HG03571 (cell line): ENCODE results near the gene GNG8.

Experiments used
- ATAC-seq: cut with Tn5 transposase; IDR thresholded peaks from one replicate; pipeline ENCODE4 v1.9.1; 2021; ENCODE audit not compliant: unreplicated experiment

Gene GNG8

DNA sequence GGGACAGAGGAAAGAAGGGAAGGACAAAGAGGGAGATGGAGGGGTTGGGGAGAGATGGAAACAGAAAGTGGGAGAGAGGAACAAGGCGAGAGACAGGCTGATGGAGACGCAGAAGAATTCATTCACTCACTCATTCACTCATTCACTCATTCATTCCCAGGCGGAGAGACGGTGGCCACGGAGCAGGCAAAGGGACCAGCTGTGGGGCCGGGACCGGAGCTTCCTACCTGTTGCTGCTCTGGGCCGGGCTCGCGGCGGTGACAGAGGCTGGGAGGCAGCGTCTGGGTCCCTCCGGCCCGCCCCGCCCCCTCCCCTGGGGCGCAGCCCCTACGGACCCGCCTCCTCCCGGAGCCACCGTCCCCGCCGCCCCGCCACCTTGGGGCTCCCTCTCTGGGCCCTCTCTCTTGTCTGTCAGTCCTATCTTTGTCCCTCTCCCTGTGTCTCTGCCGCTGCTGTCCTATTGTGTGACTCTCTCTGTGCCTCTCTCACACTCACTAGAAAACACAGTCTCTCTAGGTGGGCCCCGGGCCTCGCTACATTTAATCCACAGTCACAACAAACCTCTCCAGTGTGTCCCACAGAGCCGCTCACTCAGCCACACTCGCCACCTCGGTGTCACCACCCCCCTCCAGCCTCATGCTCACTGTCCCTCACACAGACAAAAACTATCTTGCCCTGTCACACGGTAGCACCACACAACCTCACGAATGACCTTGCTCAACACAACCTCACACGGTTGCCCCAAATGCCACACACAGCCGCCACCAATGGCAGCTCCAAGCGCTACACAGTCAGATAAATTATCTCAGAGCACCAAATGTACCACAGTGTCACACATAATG lies at the start of gene GNG8:
GNG8 (minus strand) TSS at position 283 of the 842 bp plus-strand sequence. CDS start 1,520 bp downstream, outside the sequence.
- ATAC-seq: no peak

- no peak for ATAC-seq
Observed at GRCh38 chr19:46685189-46685588, 49.2 kb upstream of the GNG8 start.

DNA sequence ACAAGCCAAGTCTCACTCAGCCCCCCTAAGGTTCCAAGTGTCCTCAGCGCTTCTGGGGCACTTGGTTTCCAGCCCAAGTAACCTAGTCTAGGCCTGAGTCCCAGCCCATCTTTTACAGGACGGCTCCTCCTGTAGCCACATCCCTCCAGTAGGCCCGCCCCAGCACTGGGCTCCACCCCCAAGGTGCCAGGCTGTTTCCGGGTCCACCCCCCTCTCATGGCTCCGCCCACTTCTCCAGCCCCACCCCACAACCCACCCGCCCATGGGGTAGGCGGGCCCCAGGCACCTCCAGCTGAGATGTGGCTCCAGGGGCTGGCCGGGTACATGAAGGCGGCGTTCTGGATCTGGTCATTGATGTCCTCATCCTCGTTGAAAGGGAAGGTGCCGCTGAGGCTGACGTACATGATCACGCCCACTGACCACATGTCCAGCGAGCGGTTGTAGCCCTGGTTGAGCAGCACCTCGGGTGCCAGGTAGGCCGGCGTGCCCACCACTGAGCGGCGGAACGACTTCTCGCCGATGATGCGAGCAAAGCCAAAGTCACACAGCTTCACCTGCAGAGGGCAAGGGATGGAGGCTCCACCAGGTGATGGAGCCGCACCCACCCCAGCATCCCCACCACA lies 42.2 kb upstream of the GNG8 start:
- no peak for ATAC-seq

- ATAC-seq: no peak
Observed at GRCh38 chr19:46674416-46675178, 38.6 kb upstream of the GNG8 start.

DNA sequence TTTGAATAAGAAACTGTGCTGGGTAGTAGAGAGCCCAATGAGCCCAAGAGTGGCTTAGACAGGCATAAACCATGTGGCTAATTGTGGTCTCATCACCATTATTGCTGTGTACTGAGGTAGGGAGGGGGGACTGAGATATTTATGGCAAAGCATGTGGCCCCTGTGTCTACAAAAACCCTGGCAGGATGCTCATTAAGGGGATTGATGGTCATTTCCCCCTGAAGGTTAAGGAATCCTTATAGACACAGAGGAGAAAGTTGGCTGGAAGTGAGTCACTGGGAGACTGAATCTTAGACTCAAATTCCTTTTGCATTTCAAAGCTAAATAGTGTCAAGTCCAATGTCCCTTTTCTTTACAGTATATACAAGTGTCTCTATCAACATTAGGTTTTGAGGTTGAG lies 34.8 kb upstream of the GNG8 start:
- ATAC-seq: no peak

DNA sequence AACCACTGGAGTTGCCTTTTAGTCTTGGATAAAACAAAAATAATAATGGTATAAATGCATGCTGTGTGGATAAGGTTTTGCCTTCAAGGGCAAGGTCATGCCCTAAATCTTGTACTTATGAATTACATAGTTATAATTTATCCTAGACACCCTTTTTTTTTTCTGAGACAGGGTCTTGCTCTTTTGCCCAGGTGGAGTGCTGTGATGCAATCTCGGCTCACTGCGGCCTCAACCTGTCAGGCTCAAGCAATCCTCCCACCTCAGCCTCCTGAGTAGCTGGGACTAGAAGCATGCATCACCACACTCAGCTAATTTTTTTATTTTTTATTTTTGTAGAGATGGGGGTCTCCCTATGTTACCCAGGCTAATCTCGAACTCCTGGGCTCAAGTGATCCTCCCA lies 32.7 kb upstream of the GNG8 start:
- no peak for ATAC-seq

DNA sequence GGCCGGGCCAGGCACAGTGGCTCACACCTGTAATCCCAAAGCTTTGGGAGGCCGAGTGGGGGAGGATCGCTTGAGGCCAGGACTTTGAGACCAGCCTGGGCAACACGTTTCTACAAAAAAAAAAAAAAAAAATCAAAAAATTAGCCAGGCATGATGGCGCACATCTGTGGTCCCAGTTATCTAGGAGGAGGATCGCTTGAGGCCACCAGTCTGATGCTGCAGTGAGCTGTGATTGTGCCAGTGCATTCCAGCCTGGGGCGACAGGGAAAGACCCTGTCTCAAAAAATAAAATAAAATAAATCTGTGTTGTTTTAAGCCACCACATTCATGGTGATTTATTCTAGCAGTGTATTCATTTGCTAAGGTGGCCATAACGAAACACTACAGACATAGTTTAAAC lies 29.1 kb upstream of the GNG8 start:
- ATAC-seq: no peak

GRCh38 chr19:46661735-46662592 lies 26.0 kb upstream of the GNG8 start:
- no peak for ATAC-seq

GRCh38 chr19:46661020-46661731 lies 25.2 kb upstream of the GNG8 start, which contains the start of gene DACT3:
TSS of gene DACT3 (minus strand) at chr19:46661182. CDS start at chr19:46661064, 118 bp downstream.
- peak; percentile 86 for ATAC-seq

GRCh38 chr19:46660551-46661019 lies 24.6 kb upstream of the GNG8 start:
- ATAC-seq: no peak

DNA sequence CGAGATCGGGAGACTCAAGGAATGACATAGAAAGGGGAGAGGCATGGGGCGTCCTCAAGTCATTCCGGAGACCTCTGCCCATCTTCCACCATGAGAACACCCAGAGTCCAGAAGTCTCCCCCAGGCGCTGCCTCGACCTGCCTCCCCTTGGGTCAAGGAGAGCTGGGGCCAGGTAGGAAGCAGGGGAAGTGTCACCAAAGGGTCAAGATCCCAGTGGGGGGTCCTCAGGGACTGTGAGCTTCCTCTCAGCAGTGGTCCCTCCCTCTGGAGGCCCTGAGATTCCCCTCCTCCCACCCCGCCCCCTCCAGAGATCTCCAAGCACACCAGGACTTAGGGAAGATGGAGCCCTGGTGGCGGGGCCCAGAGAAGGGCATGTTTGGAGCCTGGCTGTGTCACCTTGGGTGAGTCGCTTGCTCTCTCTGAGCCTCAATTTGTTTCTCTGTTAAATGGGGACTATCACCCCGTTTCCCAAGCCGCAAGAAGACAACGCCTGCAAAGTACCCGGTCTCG lies 24.1 kb upstream of the GNG8 start:
- ATAC-seq: no peak

DNA sequence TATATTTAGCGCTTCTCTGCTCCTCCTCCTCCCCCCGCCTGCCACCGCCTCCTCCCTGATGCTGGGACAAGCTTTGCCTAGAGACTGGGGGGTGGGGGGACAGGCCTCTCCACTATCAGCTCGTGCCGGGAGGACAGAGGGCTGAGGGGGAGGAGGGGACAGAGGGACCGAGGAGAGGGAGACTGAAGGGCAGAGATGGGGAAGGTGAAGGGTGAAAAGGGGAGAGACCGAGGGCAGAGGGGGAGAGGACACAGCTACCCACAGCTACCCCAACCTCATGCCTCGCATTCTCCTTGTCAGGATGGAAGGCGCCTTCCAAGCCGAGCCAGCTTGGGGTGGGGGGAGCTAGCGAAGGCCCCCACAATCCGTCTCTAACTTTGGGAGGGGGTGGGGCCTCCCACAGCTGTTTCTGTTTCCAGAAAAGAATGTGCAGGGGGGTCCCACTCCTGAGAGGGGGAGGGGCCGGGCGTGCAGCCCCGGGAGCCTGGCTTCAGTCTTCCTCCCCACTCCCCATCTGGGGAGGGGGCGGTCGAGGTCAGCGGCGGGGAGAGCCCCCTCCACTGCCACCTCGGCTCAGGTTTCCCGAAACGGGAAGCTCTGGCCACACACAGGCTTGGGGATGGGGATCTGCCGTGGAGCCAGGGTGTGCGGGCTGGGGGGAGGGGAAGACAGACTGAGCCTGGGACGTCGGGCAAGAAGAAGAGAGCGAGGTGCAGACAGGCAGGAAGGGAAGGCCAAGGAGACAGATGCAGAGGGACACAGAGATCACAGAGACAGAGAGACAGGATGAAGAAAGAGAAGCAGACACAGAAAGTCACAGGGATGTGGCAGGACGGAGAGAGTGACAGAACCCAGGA lies 23.4 kb upstream of the GNG8 start:
- ATAC-seq: no peak

GRCh38 chr19:46656541-46656940 lies 20.5 kb upstream of the GNG8 start:
- ATAC-seq: no peak

DNA sequence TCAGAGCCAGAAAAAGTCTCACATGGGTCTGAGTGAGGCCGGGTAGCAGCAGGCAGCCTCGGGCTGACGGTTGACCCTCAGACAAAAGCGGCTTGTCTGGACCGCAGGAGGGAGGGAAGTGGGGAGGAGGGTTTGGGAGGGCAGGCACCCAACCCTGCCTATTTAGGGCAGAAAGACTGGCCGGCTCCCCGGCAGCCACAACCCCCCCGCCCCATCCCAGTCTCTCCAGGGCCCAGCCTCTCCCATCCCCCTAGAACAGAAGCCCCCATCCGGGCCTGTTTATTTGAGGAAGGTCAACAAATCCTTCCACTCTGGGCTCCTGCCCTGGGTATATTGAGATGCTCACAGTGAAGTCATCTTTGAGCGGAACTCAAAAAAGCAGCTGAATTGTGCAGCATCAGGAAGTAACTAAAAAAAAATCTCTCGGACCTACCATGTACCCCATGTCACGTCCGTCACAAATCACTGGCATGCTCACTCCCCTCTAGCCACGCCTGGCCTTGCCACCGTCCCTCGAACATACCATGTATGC lies 18.7 kb upstream of the GNG8 start:
- no peak for ATAC-seq

DNA sequence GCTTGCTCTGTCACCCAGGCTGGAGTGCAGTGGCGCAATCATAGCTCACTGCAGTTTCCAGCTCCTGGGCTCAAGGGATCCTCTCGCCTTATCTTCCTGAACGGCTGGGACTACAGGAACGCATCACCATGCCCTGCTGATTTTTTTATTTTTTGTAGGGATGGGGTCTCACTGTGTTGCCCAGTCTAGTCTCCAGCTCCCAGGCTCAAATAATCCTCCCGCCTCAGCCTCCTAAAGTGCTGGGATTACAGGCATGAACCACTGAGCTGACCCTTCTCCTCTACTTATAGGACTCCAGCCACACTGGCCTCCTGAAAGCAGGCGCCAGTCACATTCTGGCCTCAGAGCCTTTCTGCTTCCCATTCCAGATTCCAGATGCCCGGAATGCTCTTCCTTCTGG lies 14.4 kb upstream of the GNG8 start:
- ATAC-seq: no peak

DNA sequence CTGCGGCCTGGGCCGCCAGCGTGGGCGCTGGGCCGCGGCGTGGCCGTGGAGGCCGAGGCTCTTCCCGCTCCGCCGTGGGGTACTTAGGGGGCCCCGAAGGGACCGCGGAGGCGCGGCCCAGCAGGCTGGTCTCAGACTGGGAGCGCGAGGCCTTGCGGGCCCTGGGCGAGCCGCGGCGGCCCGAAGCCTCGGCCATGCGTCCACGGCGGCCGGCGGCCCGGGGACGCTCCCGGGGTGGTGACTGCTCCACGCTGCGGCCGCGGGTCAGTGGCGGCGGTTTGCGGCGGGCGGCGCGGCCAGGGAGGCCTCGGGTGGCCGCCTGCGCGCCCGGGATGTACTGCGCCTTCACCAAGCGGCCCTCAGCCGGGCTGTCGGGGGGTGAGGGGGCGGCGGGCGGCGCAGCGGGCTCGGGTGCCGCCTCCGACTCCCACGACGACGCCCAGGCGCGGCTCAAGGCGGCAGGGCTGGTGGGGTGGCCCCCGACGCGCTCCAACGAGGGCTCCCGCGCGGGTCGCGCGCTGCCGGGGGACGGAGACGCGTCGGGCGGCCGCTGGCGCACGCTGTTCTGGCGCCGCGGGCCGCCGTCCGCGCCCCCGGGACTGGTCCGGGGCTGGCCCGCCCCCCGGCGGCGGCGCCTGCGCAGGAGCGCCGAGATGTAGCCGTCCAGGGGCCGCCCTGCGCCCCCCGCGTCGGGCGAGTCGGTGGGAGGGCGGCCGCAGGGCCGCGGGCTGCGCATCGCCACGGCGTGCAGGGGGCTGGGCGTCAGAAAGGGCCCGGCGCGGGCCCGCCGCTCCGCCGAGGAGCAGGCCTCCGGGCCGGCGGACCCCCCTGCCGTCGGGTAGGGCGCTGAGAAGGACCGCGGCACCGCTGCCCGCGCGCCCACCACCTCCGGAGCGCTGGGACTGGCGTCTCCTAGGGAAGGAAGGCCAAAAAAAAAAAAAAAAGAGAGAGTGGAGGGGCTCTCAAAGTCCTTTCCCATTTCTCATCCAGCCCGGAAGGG lies 13.3 kb upstream of the GNG8 start:
- ATAC-seq: no peak
